HEK293T (cell line): ENCODE measurements around the gene TNFAIP8L1.

Source experiments
- BHLHE40 ChIP-seq: fragments of 450-650 bp; IDR thresholded peaks from 2 replicates; pipeline ENCODE4 v1.6.1; 2016; ENCODE audit warnings: mild to moderate bottlenecking, moderate library complexity, borderline replicate concordance
- ELF4 ChIP-seq: fragments of 450-650 bp; IDR thresholded peaks from 2 replicates; pipeline ENCODE4 v1.6.1; 2017; ENCODE audit warnings: antibody characterized with exemption
- HDGF ChIP-seq: fragments of 450-650 bp; IDR thresholded peaks from 2 replicates; pipeline ENCODE4 v1.6.1; 2017; ENCODE audit warnings: antibody characterized with exemption, borderline replicate concordance
- NFRKB ChIP-seq: fragments of 450-650 bp; IDR thresholded peaks from 2 replicates; pipeline ENCODE4 v1.6.1; 2016; ENCODE audit warnings: mild to moderate bottlenecking, moderate library complexity
- SP1 ChIP-seq: fragments of 450-650 bp; IDR thresholded peaks from 2 replicates; pipeline ENCODE4 v1.6.1; 2017
- SUZ12 ChIP-seq: fragments of 450-650 bp; IDR thresholded peaks from 2 replicates; pipeline ENCODE4 v1.6.1; 2016; ENCODE audit warnings: mild to moderate bottlenecking
- ZNF384 ChIP-seq: fragments of 450-650 bp; IDR thresholded peaks from 2 replicates; pipeline ENCODE4 v1.6.1; 2016

- TF ChIP-seq BHLHE40 (no peak), SP1 (no peak), ZNF384 (peak; percentile 26; the same call in 1 of the 2 replicates), NFRKB (no peak), ELF4 (no peak), SUZ12 (no peak), HDGF (no peak)
Observed at GRCh38 chr19:4624301-4624700, 15.0 kb upstream of the TNFAIP8L1 start.
